Activated CD4-positive, alpha-beta T cell treated with anti-CD3 and anti-CD28 coated beads for 36 hours (primary cell): ENCODE results near the gene JUNB. TPM values are rescaled to one million over a fixed set of nuclear protein-coding genes. Genes with fewer than 3 reads are reported as not detected.
A peak's percentile ranks its signal among the peaks of the same experiment; 100 is the strongest.

Experiments used
- ATAC-seq: fragments of 200-7000 bp; cut with Tn5 transposase; one replicate; pipeline ENCODE4 v1.10.0; 2021; ENCODE audit warnings: mild to moderate bottlenecking, moderate library complexity
- CTCF ChIA-PET: fragments of 350-600 bp; sonication (Branson Sonifier 250); formaldehyde crosslinking; loops from one replicate; lab custom pipeline; 2021; ENCODE audit warnings: antibody characterized with exemption; lab: Charles Lee
- POLR2A ChIA-PET: fragments of 350-600 bp; sonication (Branson Sonifier 250); formaldehyde crosslinking; loops from one replicate; lab custom pipeline; 2021; ENCODE audit warnings: antibody characterized with exemption, inconsistent platforms; lab: Charles Lee
- DNase-seq: peaks from one replicate; pipeline ENCODE4 v3.0.0-alpha.2; 2020
- H3K27ac Mint-ChIP-seq: one replicate; pipeline ENCODE4 v1.8.0; 2021; ENCODE audit warnings: mixed read lengths
- H3K27me3 Mint-ChIP-seq: one replicate; pipeline ENCODE4 v1.8.0; 2021; ENCODE audit warnings: mixed read lengths
- H3K36me3 Mint-ChIP-seq: one replicate; pipeline ENCODE4 v1.8.0; 2021; ENCODE audit warnings: low read depth, mixed read lengths
- H3K4me1 Mint-ChIP-seq: one replicate; pipeline ENCODE4 v1.8.0; 2021; ENCODE audit warnings: mixed read lengths
- H3K4me3 Mint-ChIP-seq: one replicate; pipeline ENCODE4 v1.8.0; 2021; ENCODE audit warnings: mild to moderate bottlenecking, moderate library complexity, mixed read lengths
- H3K9me3 Mint-ChIP-seq: one replicate; pipeline ENCODE4 v1.8.0; 2021; ENCODE audit warnings: low read depth, mixed read lengths
- intact Hi-C, 2 experiments: fragments of 100-400 bp; cut with DNase I in 1 of 2; cut with micrococcal nuclease in 1 of 2; formaldehyde crosslinking; loops; one replicate each; pipeline versions ENCODE4 v1.14.2 to v1.15.1; 2022 to 2024; cut with DNase I, micrococcal nuclease
- total RNA-seq, 2 experiments: library from RNA; stranded (reverse); gene quantifications; one replicate each; pipeline ENCODE4 v1.2.3, GENCODE V29; 2021

The JUNB gene
- total RNA-seq, 2 experiments from 2014 or later: 375 to 412 TPM

GRCh38 chr19:12757544-12758274, 33.6 kb upstream of the JUNB start:
- peak; percentile 84 for ATAC-seq
- intact Hi-C loops: loop anchor here (1.0 to 5.0 kb wide), 4 partner anchors 20 to 193 kb away; partner anchors contain the start of gene GET3 (in 1 of the 2)
- Mint-ChIP-seq H3K36me3 (no peaks in the 10 kb centered on the region), H3K4me1 (peaks cover 6% of the 10 kb centered on the region), H3K9me3 (no peaks in the 10 kb centered on the region), H3K27me3 (peaks cover 20% of the 10 kb centered on the region), H3K4me3 (peak overlapping the region; percentile 19), H3K27ac (no peak overlapping the region)
- DNase-seq: peak; percentile 83
- ChIA-PET POLR2A (no interaction called here), CTCF (interaction anchor here (0.6 to 14.7 kb wide), 30 partner anchors 8 to 1108 kb away, joined by 3 to 451 read pairs (median 4); partner anchors contain the start of genes FBXW9, GET3, JUNB and MAN2B1)

GRCh38 chr19:12759686-12760085, 31.6 kb upstream of the JUNB start:
- DNase-seq (no peak), ATAC-seq (no peak)
- H3K4me1 Mint-ChIP-seq: peaks cover 6% of the 10 kb centered on the region
- no peaks in the 10 kb centered on the region for H3K36me3 Mint-ChIP-seq
- ChIA-PET POLR2A (interaction anchor here (0.6 kb wide), 1 partner anchor 65 kb away, joined by 4 read pairs; no protein-coding TSS in a partner anchor), CTCF (interaction anchor here (0.6 to 14.7 kb wide), 22 partner anchors 10 to 489 kb away, joined by 3 to 451 read pairs (median 4); partner anchors contain the start of genes GET3, JUNB, PRDX2 and RNASEH2A)
- H3K27me3 Mint-ChIP-seq: peaks cover 15% of the 10 kb centered on the region
- intact Hi-C loops: loop anchor here (1.0 to 5.0 kb wide), 3 partner anchors 37 to 88 kb away; no protein-coding TSS in a partner anchor
- no peak overlapping the region for H3K4me3 Mint-ChIP-seq
- H3K9me3 Mint-ChIP-seq: no peaks in the 10 kb centered on the region
- H3K27ac Mint-ChIP-seq: no peak overlapping the region

- ChIA-PET POLR2A (no interaction called here), CTCF (interaction anchor here (0.7 to 14.7 kb wide), 7 partner anchors 9 to 238 kb away, joined by 3 to 451 read pairs (median 4); partner anchors contain the start of genes JUNB, PRDX2 and THSD8)
- Mint-ChIP-seq H3K27ac (no peak overlapping the region), H3K4me1 (peaks cover 8% of the 10 kb centered on the region), H3K27me3 (peaks cover 1% of the 10 kb centered on the region), H3K4me3 (no peak overlapping the region), H3K36me3 (no peaks in the 10 kb centered on the region), H3K9me3 (no peaks in the 10 kb centered on the region)
- intact Hi-C loops: no loop called here
- DNase-seq: no peak
- ATAC-seq: no peak
These were observed 28.2 kb upstream of the JUNB start for GRCh38 chr19:12763100-12763499.

GRCh38 chr19:12764698-12765097, 26.6 kb upstream of the JUNB start:
- H3K4me1 Mint-ChIP-seq: peaks cover 12% of the 10 kb centered on the region
- no peak overlapping the region for H3K27ac Mint-ChIP-seq
- intact Hi-C loops: no loop called here
- H3K4me3 Mint-ChIP-seq: no peak overlapping the region
- ATAC-seq (no peak), DNase-seq (no peak)
- ChIA-PET CTCF (interaction anchor here (0.6 to 14.7 kb wide), 10 partner anchors 12 to 173 kb away, joined by 3 to 451 read pairs (median 9); partner anchors contain the start of genes CALR, JUNB, PRDX2 and RNASEH2A), POLR2A (interaction anchor here (1.0 kb wide), 1 partner anchor 31 kb away, joined by 4 read pairs; no protein-coding TSS in a partner anchor)
- no peaks in the 10 kb centered on the region for H3K27me3 Mint-ChIP-seq
- no peaks in the 10 kb centered on the region for H3K36me3 Mint-ChIP-seq
- no peaks in the 10 kb centered on the region for H3K9me3 Mint-ChIP-seq

GRCh38 chr19:12766051-12766521, 25.2 kb upstream of the JUNB start:
- Mint-ChIP-seq H3K36me3 (no peaks in the 10 kb centered on the region), H3K27ac (no peak overlapping the region), H3K4me3 (peak overlapping the region; percentile 17), H3K27me3 (no peaks in the 10 kb centered on the region), H3K4me1 (peaks cover 10% of the 10 kb centered on the region), H3K9me3 (no peaks in the 10 kb centered on the region)
- POLR2A ChIA-PET: interaction anchor here (0.6 to 1.3 kb wide), 5 partner anchors 23 to 101 kb away, joined by 3 to 12 read pairs (median 7); partner anchors contain the start of gene JUNB
- ATAC-seq (peak; percentile 83), DNase-seq (peak; percentile 94)
- CTCF ChIA-PET: interaction anchor here (0.6 to 14.7 kb wide), 33 partner anchors 8 to 1400 kb away, joined by 3 to 451 read pairs (median 4); partner anchors contain the start of genes JUNB, PRDX2, RNASEH2A and RTBDN
- intact Hi-C loops: loop anchor here (1.0 kb wide), 2 partner anchors 30 to 81 kb away; no protein-coding TSS in a partner anchor

- H3K27me3 Mint-ChIP-seq: no peaks in the 10 kb centered on the region
- no peaks in the 10 kb centered on the region for H3K9me3 Mint-ChIP-seq
- H3K4me1 Mint-ChIP-seq: peaks cover 10% of the 10 kb centered on the region
- no peak overlapping the region for H3K27ac Mint-ChIP-seq
- no peaks in the 10 kb centered on the region for H3K36me3 Mint-ChIP-seq
- no peak for DNase-seq
- CTCF ChIA-PET: interaction anchor here (1.2 to 14.7 kb wide), 9 partner anchors 10 to 127 kb away, joined by 3 to 451 read pairs (median 7); partner anchors contain the start of genes JUNB, PRDX2, RNASEH2A and THSD8
- H3K4me3 Mint-ChIP-seq: no peak overlapping the region
- ATAC-seq: no peak
- intact Hi-C loops: no loop called here
- POLR2A ChIA-PET: interaction anchor here (0.6 to 1.3 kb wide), 2 partner anchors 22 to 41 kb away, joined by 6 to 7 read pairs; no protein-coding TSS in a partner anchor
These were observed 24.1 kb upstream of the JUNB start for GRCh38 chr19:12767150-12767549.

- intact Hi-C loops: no loop called here
These were observed 23.6 kb upstream of the JUNB start for GRCh38 chr19:12767666-12768065.

GRCh38 chr19:12769689-12770088, 21.6 kb upstream of the JUNB start:
- ChIA-PET CTCF (interaction anchor here (0.6 to 14.7 kb wide), 7 partner anchors 8 to 139 kb away, joined by 3 to 451 read pairs (median 4); partner anchors contain the start of genes JUNB, PRDX2 and THSD8), POLR2A (interaction anchor here (1.8 kb wide), 1 partner anchor 22 kb away, joined by 10 read pairs; the partner anchor contains the start of gene JUNB)
- H3K27ac Mint-ChIP-seq: no peak overlapping the region
- H3K9me3 Mint-ChIP-seq: no peaks in the 10 kb centered on the region
- intact Hi-C loops: no loop called here
- peak overlapping the region; percentile 32 for H3K4me3 Mint-ChIP-seq
- ATAC-seq: peak; percentile 81
- DNase-seq: peak; percentile 88
- H3K27me3 Mint-ChIP-seq: no peaks in the 10 kb centered on the region
- H3K36me3 Mint-ChIP-seq: no peaks in the 10 kb centered on the region
- H3K4me1 Mint-ChIP-seq: peaks cover 20% of the 10 kb centered on the region

More at GRCh38 chr19:12767666-12768065, 23.6 kb upstream of the JUNB start:
- Mint-ChIP-seq H3K4me3 (no peak overlapping the region), H3K36me3 (no peaks in the 10 kb centered on the region), H3K4me1 (peaks cover 10% of the 10 kb centered on the region), H3K27ac (no peak overlapping the region), H3K27me3 (no peaks in the 10 kb centered on the region), H3K9me3 (no peaks in the 10 kb centered on the region)
- CTCF ChIA-PET: interaction anchor here (1.2 to 14.7 kb wide), 4 partner anchors 10 to 80 kb away, joined by 3 to 451 read pairs (median 80); partner anchors contain the start of genes JUNB, PRDX2 and THSD8
- POLR2A ChIA-PET: interaction anchor here (0.6 kb wide), 1 partner anchor 41 kb away, joined by 6 read pairs; no protein-coding TSS in a partner anchor
- ATAC-seq: no peak
- DNase-seq: no peak

GRCh38 chr19:12770922-12771321, 20.4 kb upstream of the JUNB start:
- POLR2A ChIA-PET: interaction anchor here (0.7 to 1.8 kb wide), 2 partner anchors 21 to 27 kb away, joined by 7 to 10 read pairs; partner anchors contain the start of gene JUNB
- Mint-ChIP-seq H3K36me3 (no peaks in the 10 kb centered on the region), H3K27me3 (no peaks in the 10 kb centered on the region), H3K27ac (no peak overlapping the region), H3K9me3 (no peaks in the 10 kb centered on the region), H3K4me3 (no peak overlapping the region), H3K4me1 (peaks cover 20% of the 10 kb centered on the region)
- CTCF ChIA-PET: interaction anchor here (1.1 to 14.7 kb wide), 2 partner anchors 10 to 27 kb away, joined by 3 to 451 read pairs; partner anchors contain the start of genes JUNB, PRDX2 and THSD8
- intact Hi-C loops: no loop called here
- DNase-seq (no peak), ATAC-seq (no peak)

GRCh38 chr19:12772323-12772722, 19.0 kb upstream of the JUNB start:
- no peak for ATAC-seq
- intact Hi-C loops: no loop called here
- H3K4me1 Mint-ChIP-seq: peaks cover 19% of the 10 kb centered on the region
- H3K9me3 Mint-ChIP-seq: no peaks in the 10 kb centered on the region
- H3K27ac Mint-ChIP-seq: no peak overlapping the region
- CTCF ChIA-PET: interaction anchor here (1.0 to 12.0 kb wide), 5 partner anchors 9 to 40 kb away, joined by 3 to 285 read pairs (median 4); partner anchors contain the start of gene JUNB
- DNase-seq: no peak
- H3K36me3 Mint-ChIP-seq: no peaks in the 10 kb centered on the region
- POLR2A ChIA-PET: no interaction called here
- no peaks in the 10 kb centered on the region for H3K27me3 Mint-ChIP-seq
- no peak overlapping the region for H3K4me3 Mint-ChIP-seq
